Measurements from ENCODE around the gene UBE2G2. TPM values are rescaled to one million over a fixed set of nuclear protein-coding genes. Genes with fewer than 3 reads are reported as not detected.

Gene UBE2G2
- total and polyA plus RNA-seq, 2 of the 4 experiments (the other 2 are of a cell fraction): 65.4 to 91.7 TPM

DNA sequence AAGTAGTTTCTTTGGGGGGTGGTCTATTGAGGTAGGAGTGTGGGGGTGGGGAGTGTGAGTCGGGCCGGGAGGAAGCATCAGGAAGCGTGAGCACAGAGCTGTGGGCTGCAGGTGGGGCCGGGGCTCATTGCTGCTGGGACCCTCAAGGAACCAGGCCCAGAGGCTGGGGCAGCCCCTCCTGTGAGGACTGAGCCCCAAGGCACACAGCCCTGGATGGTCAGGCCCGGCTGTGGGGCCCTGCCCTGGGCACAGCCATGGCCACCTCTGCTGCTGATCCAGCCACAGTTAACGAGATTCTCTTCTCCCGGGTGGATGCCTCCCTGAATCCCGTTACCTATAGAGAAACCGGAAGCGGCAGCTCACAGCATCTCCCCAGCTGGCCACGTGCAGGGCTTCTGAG, 39.2 kb upstream of the UBE2G2 start:
- no TSS peak for BruUV-seq (replicated peaks)
- no peak overlapping the region for H3K23ac ChIP-seq (ENCODE audit: low read depth, low read length)
- peaks cover 28% of the 10 kb centered on the region for H3K27me3 ChIP-seq (ENCODE audit: control insufficient read depth, insufficient read depth, low read length)
- no peak overlapping the region for H2BK15ac ChIP-seq (ENCODE audit: low read depth, low read length)
- no peak for TF ChIP-seq SMC3 (IDR thresholded peaks at IDR 0.05; ENCODE audit: low read depth, low read length)
- no peak for TF ChIP-seq FOS (IDR thresholded peaks at IDR 0.05; ENCODE audit: low read depth, low read length)
- TF ChIP-seq CEBPB (IDR thresholded peaks at IDR 0.05; ENCODE audit: low read depth, low read length): no peak
- no peak for TF ChIP-seq POLR2A (IDR thresholded peaks at IDR 0.05; ENCODE audit: low read depth, low read length)
- TF ChIP-seq, protein P1, sequence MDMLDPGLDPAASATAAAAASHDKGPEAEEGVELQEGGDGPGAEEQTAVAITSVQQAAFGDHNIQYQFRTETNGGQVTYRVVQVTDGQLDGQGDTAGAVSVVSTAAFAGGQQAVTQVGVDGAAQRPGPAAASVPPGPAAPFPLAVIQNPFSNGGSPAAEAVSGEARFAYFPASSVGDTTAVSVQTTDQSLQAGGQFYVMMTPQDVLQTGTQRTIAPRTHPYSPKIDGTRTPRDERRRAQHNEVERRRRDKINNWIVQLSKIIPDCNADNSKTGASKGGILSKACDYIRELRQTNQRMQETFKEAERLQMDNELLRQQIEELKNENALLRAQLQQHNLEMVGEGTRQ (IDR thresholded peaks at IDR 0.05; ENCODE audit: low read depth, low read length): no peak
- no peak for TF ChIP-seq RCOR1 (IDR thresholded peaks at IDR 0.05; ENCODE audit: insufficient replicate concordance, low read length)
- no peak for TF ChIP-seq MAFK (IDR thresholded peaks at IDR 0.05; ENCODE audit: low read depth, low read length)
- TF ChIP-seq MAZ (IDR thresholded peaks at IDR 0.05; ENCODE audit: borderline replicate concordance, low read depth, low read length): no peak
- no peak for TF ChIP-seq CHD1 (IDR thresholded peaks at IDR 0.05; ENCODE audit: low read depth, low read length)
- no peak for TF ChIP-seq RAD21 (IDR thresholded peaks at IDR 0.05; ENCODE audit: low read length)
- no peak for TF ChIP-seq RFX5 (IDR thresholded peaks at IDR 0.05; ENCODE audit: low read depth, low read length)
- TF ChIP-seq MXI1 (IDR thresholded peaks at IDR 0.05; ENCODE audit: borderline replicate concordance, low read depth, low read length): no peak
- TF ChIP-seq NFE2L2 (IDR thresholded peaks at IDR 0.05; ENCODE audit: low read depth, low read length): no peak
- TF ChIP-seq, protein P2, sequence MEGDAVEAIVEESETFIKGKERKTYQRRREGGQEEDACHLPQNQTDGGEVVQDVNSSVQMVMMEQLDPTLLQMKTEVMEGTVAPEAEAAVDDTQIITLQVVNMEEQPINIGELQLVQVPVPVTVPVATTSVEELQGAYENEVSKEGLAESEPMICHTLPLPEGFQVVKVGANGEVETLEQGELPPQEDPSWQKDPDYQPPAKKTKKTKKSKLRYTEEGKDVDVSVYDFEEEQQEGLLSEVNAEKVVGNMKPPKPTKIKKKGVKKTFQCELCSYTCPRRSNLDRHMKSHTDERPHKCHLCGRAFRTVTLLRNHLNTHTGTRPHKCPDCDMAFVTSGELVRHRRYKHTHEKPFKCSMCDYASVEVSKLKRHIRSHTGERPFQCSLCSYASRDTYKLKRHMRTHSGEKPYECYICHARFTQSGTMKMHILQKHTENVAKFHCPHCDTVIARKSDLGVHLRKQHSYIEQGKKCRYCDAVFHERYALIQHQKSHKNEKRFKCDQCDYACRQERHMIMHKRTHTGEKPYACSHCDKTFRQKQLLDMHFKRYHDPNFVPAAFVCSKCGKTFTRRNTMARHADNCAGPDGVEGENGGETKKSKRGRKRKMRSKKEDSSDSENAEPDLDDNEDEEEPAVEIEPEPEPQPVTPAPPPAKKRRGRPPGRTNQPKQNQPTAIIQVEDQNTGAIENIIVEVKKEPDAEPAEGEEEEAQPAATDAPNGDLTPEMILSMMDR (conservative IDR thresholded peaks at IDR 0.05; ENCODE audit: low read depth, low read length): no peak
- no peak for TF ChIP-seq BHLHE40 (IDR thresholded peaks at IDR 0.05; ENCODE audit: low read depth, low read length)
- TF ChIP-seq, protein P3, sequence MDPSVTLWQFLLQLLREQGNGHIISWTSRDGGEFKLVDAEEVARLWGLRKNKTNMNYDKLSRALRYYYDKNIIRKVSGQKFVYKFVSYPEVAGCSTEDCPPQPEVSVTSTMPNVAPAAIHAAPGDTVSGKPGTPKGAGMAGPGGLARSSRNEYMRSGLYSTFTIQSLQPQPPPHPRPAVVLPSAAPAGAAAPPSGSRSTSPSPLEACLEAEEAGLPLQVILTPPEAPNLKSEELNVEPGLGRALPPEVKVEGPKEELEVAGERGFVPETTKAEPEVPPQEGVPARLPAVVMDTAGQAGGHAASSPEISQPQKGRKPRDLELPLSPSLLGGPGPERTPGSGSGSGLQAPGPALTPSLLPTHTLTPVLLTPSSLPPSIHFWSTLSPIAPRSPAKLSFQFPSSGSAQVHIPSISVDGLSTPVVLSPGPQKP (IDR thresholded peaks at IDR 0.05; ENCODE audit: borderline replicate concordance, low read depth, low read length): no peak
- intact Hi-C loops (cut with micrococcal nuclease) (no loop called here), in situ Hi-C loops (cut with MboI; ENCODE audit: low sequenced_read_pairs) (no loop called here), dilution Hi-C loops (cut with HindIII; ENCODE audit: low sequenced_read_pairs, unreplicated experiment) (no loop called here)
- H4K20me1 ChIP-seq (ENCODE audit: insufficient read depth, low read length): no peaks in the 10 kb centered on the region; the same call in 1 of the 2 replicates
- no peak overlapping the region for H2BK5ac ChIP-seq (ENCODE audit: low read depth, low read length, poor library complexity, severe bottlenecking)
- H3K79me1 ChIP-seq (ENCODE audit: low read depth in 1 of 2, low read length in 2 of 2): no peaks in the 10 kb centered on the region
- no peak overlapping the region for H3K9ac ChIP-seq (ENCODE audit: low read depth, low read length)
- CTCF ChIA-PET: interaction anchor here (0.7 kb wide), 1 partner anchor 331 kb away, joined by 8 read pairs; no protein-coding TSS in a partner anchor
- no peak overlapping the region for H4K5ac ChIP-seq (ENCODE audit: low read depth, low read length)
- H3K56ac ChIP-seq (ENCODE audit: extremely low read depth, insufficient read depth, low read length): no peak overlapping the region
- peaks cover 7% of the 10 kb centered on the region; the same call in 1 of the 2 replicates for H3K4me1 ChIP-seq (ENCODE audit: control insufficient read depth, insufficient read depth, low read length)
- no peak overlapping the region for H3K4me2 ChIP-seq (ENCODE audit: low read depth, low read length)
- H4K8ac ChIP-seq (ENCODE audit: low read depth in 2 of 2, low read length in 2 of 2): no peak overlapping the region
- H3K27ac ChIP-seq (ENCODE audit: insufficient read depth, low read length): no peak overlapping the region
- H2BK120ac ChIP-seq (ENCODE audit: low read depth, low read length): no peak overlapping the region
- POLR2A ChIA-PET (ENCODE audit: unreplicated experiment): no interaction called here
- no peak overlapping the region for H2AFZ ChIP-seq (replicated peaks; ENCODE audit: low read length, poor library complexity)
- no peaks in the 10 kb centered on the region for H3K9me3 ChIP-seq (ENCODE audit: control insufficient read depth, insufficient read depth, low read length)
- no peak overlapping the region for H2BK20ac ChIP-seq (ENCODE audit: low read depth, low read length)
- H3K4ac ChIP-seq (ENCODE audit: low read depth, low read length): no peak overlapping the region
- no peaks in the 10 kb centered on the region for H3K36me3 ChIP-seq (ENCODE audit: control insufficient read depth, insufficient read depth, low read length)
- 94% methylated on average over 2 of the region's 11 CpGs; no CpG with 5 or more reads in 1 of the 2 experiments for WGBS, 2 experiments (ENCODE audit: extremely low coverage in 2 of 2, insufficient read length in 1 of 2)
- DNase-seq (no peak), ATAC-seq (ENCODE audit: low read depth) (no peak)
- H3K18ac ChIP-seq (ENCODE audit: low read depth, low read length): no peak overlapping the region
- no peak overlapping the region for H4K91ac ChIP-seq (ENCODE audit: insufficient read depth, low read depth, low read length)
- no peak overlapping the region for H3K14ac ChIP-seq (replicated peaks; ENCODE audit: low read depth, low read length)
- no peak overlapping the region for H2AK5ac ChIP-seq (ENCODE audit: low read depth, low read length)
- no peak overlapping the region for H2AK9ac ChIP-seq (replicated peaks; ENCODE audit: low read depth, low read length, poor library complexity)
- no peaks in the 10 kb centered on the region for H3K9me1 ChIP-seq (ENCODE audit: insufficient read depth, low read length)
- H3K4me3 ChIP-seq (ENCODE audit: insufficient read depth, low read depth, low read length): no peak overlapping the region
